HG03060 (cell line): ENCODE results near the gene ZNF576.
"Not testable (repeated sequence)": the region's sequence is repeated elsewhere in the genome, so short reads cannot be mapped to it uniquely, and the experiment has no call there.

Experiments used
- ATAC-seq: cut with Tn5 transposase; IDR thresholded peaks from one replicate; pipeline ENCODE4 v1.9.1; 2021; ENCODE audit warnings: low read depth, moderate number of reproducible peaks; ENCODE audit not compliant: unreplicated experiment

ZNF576 gene

DNA sequence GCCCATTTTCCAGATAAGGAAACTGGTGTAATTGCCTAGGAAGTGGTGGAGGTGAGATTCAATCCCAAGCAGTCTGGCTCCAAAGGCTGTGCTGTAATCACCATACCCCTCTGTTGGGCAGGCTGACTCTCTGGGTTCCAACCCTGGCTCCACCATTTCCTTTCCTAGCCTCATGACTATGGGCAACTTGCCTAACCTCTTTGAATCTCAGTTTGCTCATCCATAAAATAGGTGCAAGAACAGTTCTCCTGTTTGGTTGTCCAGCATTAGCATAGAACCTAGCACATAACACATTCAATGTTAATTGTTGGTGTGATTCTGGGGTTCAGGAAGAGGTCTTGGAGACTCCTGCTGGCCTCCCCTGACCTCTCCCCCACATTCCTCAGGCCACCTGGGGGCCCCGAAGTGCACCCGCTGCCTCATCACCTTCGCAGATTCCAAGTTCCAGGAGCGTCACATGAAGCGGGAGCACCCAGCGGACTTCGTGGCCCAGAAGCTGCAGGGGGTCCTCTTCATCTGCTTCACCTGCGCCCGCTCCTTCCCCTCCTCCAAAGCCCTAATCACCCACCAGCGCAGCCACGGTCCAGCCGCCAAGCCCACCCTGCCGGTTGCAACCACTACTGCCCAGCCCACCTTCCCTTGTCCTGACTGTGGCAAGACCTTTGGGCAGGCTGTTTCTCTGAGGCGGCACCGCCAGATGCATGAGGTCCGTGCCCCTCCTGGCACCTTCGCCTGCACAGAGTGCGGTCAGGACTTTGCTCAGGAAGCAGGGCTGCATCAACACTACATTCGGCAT is 2.2 kb downstream of the ZNF576 start:
- ATAC-seq = no peak

DNA sequence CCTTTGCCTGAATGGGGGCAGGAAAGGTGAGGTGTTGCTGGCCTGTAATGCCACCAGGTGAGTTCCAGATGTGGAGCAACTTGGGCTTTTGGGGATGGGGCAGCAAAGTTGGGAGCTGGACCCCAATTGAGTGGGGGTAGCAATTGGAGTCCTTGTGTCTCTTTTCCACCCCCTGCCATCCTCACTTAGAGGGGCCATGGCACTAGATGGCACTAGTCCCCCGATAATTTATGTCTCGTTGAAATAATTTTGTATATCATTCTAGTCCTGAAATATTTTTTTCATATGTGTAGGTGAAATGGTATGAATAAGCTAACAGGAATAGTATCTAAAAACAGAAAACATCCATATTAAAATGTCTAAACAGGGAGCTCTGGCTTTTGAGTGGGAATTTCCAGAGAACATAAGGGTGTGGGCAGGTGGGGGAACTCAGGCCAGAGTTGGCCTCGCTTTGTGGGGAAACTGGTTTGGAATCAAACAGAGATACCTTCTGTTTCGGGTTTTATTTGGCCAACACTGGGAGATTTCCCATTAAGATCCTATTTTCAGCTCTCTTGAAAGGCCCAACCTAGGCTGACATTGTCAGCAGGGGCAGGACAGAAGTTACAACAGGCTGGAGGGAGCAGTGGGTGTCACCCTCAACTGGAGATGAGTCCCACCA is 3.4 kb downstream of the ZNF576 start:
- no peak for ATAC-seq

DNA sequence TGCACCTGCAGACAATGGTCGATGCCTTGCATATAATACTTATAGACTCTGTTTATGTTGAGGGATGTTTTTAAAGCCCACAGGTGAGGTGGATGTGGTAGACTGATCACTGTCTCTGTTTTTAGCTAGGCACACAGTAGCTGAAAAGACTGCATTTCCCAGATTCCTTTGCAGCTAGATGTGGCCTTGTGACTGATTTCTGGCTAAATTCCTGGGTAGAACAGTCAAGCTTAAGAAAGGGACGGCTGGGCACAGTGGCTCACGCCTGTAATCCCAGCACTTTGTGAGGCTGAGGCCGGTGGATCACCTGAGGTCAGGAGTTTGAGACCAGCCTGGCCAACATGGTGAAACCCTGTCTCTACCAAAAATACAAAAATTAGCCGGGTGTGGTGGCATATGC is 3.9 kb downstream of the ZNF576 start:
- ATAC-seq = not testable (repeated sequence)

DNA sequence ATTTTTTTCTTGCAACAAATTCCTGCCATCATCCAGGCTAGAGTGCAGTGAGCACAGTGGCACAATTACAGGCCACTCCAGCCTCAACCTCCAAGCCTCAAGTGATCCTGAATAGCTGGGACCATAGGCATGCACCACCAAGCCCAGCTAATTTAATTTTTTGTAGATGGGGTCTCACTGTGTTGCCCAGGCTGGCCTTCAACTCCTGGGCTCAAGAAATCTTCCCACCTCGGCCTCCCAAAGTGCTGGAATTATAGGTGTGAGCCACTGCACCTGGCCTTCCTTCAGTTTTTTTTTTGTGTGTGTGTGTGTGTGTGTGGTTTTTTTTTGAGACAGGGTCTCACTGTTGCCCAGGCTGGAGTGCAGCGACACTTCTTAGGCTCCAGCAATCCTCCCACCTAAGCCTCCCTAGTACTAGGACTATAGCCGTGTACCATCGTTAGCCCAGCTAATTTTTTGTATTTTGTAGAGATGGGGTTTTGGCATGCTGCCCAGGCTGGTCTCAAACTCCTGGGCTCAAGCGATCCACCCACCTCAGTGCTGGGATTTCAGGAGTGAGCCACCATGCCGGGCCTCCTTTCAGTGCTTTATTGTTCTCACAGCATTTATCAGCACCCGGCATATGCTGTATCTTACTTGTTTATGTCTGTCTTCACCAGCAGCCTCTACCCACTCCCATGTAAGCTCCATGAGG is 9.6 kb downstream of the ZNF576 start:
- ATAC-seq = no peak

DNA sequence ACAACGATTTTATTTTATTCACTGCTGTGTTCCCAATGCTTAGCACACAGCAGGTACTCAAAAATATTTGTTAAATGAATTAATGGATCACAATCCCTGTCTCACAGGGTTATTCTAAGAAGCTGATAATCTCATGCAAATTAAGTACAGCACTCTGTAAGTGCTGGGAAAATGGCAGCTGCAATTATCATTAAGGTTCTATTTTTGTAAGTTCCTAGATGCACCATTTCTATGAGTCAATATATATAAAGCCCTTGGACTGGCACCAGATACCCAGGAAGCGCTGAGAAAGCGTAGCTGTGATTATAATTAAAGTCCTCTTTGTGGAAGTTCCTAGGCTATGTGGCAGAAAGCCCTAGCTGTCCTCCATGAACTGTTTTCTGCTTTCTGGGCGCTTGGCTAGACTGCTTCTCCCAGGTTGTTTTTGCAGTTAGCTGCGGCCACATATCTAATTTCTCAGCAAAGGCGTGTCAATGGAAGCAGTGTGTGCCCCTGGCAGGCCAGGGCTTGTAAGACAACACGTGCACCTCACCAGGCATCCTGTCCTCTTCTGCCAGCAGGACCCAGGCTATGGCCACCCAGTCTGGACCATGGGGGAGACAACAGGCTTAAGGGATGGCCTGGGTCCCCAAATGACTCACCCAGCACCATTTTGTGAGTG is 10.3 kb downstream of the ZNF576 start:
- no peak for ATAC-seq

DNA sequence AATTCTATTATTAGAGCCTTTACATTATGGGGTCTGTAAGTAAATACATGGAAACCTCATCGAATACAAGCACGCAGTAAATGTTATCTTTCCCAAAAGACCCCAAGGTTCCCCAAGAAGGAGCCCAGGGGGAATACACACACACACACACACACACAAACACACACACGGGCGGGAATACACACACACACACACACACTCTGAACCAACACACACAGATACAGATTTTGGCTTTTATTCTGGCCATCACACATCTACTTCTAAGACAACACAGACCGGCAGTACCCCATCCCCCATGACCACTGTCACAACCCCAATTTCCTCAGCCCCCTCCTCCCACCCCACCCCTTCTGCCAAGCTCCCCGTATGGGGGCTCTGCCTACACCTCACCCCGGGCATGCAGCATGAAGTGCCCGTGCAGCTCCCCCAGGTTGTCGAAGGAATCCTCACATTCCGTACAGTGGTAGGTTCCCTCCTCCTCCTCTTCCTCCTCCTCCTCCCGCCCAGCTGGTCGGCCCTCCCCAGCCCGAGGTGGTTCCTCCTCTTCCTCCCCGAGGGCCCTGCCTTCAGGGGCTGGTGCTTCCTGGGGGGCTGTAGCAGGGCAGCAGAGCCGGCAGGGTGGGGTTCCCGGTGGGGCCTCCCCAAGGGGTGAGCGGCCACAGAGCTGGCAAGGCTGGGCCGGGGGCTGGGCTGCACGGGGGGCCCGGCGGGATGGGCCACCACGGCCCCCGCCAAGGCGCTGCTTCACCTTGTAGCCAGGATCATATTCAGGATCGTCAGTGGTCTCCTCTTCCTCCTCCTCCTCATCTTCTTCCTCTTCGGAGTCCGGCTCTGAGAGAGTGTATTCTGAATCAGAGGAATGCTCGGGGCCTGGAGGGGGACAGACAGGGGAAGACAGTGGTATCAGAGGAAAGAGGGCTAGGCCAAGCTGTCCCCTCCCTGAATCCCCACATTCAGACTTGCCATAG is 11.1 kb downstream of the ZNF576 start:
- no peak for ATAC-seq

DNA sequence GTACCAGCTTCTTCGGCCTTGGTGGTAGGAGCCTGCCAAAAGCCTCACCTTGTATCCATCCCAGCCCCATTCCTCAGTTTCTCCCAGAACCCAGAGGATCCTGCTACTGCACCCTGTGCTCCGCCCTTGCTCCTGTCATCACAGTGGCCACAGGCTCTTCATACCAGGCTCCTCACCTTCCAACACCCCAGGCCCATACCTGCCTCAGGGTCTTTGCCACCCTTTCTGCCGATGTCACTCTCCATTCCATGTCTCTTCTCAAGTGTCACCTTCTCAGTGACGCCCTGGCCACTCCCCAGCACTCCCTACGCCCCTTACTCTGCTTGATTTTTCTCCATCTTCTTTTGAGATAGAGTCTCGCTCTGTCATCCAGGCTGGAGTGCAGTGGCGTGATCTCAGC is 13.5 kb downstream of the ZNF576 start:
- ATAC-seq = no peak

DNA sequence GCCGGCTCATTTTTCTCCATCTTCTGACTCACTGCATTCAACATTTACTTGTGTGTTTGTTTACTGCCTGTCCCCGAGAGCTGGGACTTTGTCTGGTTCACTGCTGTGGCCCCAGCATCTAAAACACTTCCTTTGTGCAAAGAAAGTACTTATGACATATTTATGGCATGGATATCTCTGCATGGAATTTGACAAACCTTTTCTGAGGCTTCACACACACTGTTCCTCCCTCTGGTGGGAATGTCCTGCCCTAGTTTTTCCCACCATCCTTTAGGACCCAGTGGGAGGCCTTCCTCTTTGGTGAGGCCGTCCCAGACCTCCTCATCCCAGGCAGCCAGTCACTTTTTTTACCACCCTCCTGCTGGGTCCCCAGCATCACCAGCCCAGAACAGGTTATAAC is 14.1 kb downstream of the ZNF576 start:
- ATAC-seq = no peak

DNA sequence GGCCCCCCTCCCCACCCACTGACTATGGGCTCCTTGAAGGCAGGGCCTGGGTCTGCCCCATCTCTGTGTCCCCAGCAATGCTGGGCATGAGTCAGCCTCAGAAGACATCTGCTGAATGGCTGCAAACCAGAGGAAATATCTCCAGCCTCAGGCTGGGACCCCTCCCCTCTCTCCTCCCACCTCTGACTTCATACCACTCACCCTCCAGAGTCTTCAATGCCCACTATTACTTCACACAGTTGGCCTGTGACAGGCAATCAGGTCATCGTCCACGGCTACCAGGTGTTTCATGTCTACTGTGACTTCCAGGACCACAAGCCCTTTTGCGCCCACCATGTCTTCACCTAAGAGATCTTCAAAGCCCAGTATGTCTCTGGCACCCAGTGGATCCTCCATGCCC is 15.4 kb downstream of the ZNF576 start, which contains the start of gene SRRM5:
Gene SRRM5, plus strand, starts transcription at position 301 of the 400 bp plus-strand sequence. Its CDS starts 34 bp downstream, at position 335.
- ATAC-seq = no peak

DNA sequence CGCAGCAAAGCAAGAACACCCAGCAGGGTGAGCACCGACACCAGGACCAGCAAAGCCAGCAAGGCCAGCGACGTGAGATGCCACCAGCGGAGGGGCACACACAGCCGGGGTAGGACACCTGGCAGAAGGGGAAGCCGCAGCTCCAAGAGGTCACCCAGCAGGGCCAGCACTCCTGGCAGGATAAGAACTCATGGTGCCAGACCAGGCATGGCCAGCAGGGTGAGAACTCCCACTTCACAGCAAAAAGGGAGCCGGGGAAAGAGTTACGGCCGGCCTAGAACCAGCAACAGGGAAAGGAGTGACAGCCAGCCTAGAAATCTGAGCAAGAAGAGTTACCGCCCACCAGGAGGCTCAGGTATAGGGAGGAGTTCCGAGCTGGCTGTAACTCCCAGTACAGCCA is 16.0 kb downstream of the ZNF576 start:
- no peak for ATAC-seq

DNA sequence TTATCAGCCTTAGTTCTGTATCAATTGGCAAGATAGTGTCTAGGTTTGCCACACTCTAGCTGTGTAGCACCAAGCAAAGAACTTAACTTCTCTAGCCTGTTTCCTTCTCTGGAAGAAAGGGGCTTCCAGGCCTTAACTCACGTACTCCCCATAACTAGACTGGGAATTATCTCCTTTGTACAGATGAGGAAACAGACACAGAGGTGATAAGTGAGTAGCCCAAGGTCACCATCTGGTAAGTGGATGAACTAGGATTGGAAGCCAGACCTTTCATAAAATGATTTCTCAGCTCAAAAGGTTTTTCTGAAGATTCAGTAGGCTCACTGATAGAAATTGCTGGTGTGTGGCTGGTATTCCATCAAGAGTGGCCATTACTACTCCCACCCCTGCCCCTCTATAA is 19.9 kb downstream of the ZNF576 start:
- ATAC-seq = no peak

DNA sequence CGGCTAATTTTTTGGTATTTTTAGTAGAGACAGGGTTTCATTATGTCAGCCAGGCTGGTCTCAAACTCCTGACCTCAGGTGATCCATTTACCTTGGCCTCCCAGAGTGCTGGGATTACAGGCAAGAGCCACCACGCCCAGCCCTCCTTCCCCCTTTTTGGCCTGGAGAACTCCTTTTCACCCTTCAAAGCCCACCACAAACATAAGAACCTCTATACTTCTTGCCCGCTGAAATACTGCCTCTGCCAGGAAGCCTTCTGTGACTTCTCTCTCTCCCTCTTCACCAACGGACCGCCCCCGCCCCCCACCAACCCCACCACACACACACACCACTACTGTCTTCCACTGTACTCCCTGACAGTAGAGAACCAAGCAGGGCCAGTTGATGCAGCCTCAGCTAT is 20.6 kb downstream of the ZNF576 start:
- no peak for ATAC-seq

DNA sequence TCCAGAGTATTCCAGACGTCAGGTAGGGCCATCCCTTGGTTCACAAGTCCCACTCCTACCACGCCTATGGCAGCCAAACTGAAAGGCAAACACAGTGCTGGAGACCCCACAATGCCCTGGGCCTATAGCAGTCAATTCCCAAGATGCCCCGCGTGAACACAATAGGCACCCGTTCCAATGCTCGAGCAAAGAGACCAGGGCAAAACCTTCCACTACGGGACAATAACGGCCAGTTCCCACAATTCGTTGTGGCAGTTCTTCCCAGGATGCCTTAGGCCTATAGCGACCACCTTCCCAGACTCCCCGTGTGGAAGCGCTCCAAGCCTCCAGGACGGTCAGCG is 22.5 kb downstream of the ZNF576 start:
- no peak for ATAC-seq

DNA sequence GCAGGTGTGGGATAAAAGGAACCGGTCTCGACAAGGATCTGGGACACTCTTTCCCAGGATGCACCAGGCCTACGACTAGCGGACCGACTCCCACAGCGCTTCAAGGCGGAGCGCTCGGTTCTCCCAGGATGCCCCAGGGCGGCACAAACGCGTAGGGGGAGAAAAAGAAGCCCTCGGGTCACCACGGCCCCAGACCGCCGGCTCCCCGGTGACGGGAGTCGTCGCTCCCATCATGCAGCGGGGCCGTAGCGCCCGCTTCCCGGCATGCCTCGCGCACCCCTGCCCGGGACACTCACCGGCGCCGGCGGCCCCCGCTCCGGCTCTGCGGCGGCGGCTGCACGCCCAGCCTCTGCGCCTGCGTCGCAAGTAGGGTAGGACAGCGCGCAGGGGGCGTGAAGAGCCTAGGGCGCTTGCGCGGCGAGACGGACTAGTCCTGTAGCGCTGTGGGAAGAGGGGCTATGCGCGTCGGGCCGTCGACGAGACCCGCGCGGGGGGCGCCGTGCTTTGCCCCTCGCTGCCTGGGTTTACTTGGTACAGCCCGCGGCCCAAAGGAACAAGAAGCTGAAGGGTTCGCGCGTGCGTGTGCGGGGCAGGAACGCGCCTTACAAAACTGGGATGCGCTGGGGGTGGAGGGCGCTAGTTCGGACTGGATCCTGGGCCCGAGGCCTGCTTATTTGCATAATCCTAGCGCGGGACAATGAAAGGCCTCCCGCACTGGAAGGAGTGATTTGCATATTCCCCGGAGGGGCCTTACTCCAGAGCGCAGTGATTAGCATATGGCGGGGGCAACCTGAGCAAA is 23.1 kb downstream of the ZNF576 start, which contains the start of gene ZNF428:
Gene ZNF428, minus strand, starts transcription at position 368 of the 799 bp plus-strand sequence. CDS start 5,325 bp downstream, outside the sequence.
- peak; percentile 40 for ATAC-seq

DNA sequence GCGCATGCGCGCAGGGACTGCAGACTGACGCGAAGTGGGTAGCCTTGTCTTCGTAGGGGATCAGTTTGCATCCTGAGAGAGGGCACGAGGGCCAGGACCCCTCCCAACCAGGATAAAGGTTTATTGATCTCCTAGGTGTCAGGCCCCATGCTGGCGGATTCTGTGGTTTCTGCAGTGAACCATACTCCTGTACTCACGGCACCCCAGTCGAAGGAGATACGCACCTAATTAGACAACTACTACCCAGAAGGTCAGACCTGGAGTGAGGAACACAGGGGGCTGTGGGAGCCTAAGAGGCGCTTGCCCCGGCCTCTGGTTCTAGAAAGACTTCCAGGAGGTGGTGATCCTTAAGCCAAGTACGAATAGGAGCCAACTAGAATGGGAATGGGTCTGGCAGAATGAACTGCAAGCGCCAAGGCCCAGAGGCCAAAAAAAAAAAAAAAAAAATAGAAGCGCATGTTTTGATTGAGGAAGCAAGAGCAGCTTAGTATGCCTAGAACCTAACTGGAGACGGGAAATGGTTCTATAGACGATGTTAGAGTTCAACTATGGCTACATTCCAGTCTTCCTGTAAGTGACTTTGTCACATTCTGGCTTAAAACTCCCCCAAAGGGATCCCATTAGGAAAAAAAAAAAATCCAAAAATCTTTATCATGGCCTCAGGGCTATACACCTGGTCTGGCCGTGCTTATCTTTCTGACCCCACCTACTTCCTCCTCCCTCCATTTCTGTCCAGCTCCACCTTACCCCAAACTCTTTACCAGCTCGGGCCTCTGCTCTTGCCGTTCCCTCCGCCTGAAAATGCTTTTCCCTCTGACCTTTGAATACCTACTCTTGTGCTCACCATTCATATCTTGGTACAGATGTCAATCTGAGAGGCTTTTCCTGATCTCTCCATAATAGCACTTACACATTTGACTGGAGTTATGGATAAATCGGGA is 23.9 kb downstream of the ZNF576 start:
- ATAC-seq = no peak

DNA sequence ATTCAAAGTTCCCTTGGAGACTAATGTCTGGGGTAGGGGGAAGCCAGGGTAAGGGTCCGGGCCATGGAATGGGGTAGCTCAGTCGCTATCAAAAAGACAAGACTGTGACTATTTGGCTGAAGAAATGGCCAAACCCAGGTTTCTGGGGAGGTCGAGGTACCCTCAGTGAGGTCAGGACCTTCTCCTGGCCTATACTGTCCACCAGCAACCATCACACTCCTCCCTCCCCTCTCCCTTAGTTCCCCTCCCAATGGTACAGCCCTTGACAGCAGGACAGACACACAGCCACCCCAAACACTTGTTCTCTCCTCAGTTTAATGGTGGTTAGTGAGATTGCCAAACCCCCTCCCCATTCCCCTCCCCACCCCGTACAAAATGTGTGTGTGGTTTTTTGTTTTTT is 25.7 kb downstream of the ZNF576 start:
- no peak for ATAC-seq

DNA sequence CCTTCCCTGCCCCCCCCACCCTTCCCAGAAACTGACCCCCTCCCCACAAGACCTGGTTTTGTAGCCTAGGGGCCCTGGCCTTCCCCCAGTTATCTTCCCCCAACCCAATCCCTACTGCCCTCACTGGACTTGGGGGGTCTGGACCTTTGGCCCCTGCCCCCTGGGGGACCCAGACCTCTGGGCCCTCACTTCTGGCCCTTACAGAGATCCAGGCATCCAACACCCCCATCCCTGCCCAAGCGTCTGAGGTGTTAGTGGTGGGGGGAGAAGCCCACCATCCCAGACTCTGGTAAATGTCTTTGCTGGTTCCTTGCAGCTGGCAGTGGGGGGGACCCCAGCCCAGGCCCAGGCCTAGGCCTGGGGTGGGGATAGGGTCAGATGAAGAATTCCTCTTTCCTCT is 26.6 kb downstream of the ZNF576 start:
- ATAC-seq = no peak
